K562 (cell line): ENCODE data around the gene SLC7A5. TPM values are rescaled to one million over a fixed set of nuclear protein-coding genes. Genes with fewer than 3 reads are reported as not detected.

Experiments
- ATAC-seq: fragments of 200-7000 bp; cut with Tn5 transposase; 3 replicates; pipeline ENCODE4 v1.9.1; 2020; ENCODE audit warnings: moderate library complexity
- BruUV-seq: library from RNA; stranded (reverse); fragments of 400-500 nt; replicated peaks from 2 replicates; lab custom pipeline; 2021; lab: Mats Ljungman, UMichigan
- CTCF ChIA-PET: fragments of 300-600 bp; formaldehyde crosslinking; extraction: SDS; loops from one replicate; lab custom pipeline; 2021; ENCODE audit warnings: low intra/inter-chr PET ratio; lab: Yijun Ruan, JAX
- POLR2A ChIA-PET: fragments of 300-600, 350-650 bp; sonication (Branson Sonifier 250); formaldehyde crosslinking; extraction: SDS; loops from one replicate; lab custom pipeline; 2021; ENCODE audit warnings: antibody characterized with exemption, inconsistent platforms; lab: Yijun Ruan, JAX
- DNase-seq, 4 experiments: peaks; one replicate each; pipeline versions ENCODE4 v3.0.0 to v3.0.0-alpha.2; 2011 to 2018; ENCODE audit warnings: low spot score in 3 of 4, mixed read lengths in 3 of 4; ENCODE audit errors: extremely low read depth in 1 of 4
- FAIRE-seq: peaks from 2 replicates; lab custom pipeline; 2011; peaks lifted over from hg19 to GRCh38; lab: Jason Lieb, UNC
- H2AFZ ChIP-seq: 2 replicates; pipeline ENCODE4 v1.6.0; 2011; ENCODE audit warnings: low read depth, low read length, control low read depth, inconsistent platforms
- H3K27ac ChIP-seq: fragments of 200-600 bp; 3 replicates; pipeline ENCODE4 v1.8.0; 2011; ENCODE audit warnings: low read depth, mild to moderate bottlenecking, control low read depth, inconsistent platforms, low read length, moderate library complexity, mixed read lengths; ENCODE audit errors: extremely low read depth
- H3K27me3 ChIP-seq, 2 experiments: fragments of 300-600 bp in 1 of 2; 2 replicates in 1 of 2; 3 replicates in 1 of 2; pipeline versions ENCODE4 v1.6.0 to v1.8.0; 2011; ENCODE audit warnings: inconsistent platforms in 2 of 2, low read length in 2 of 2, mild to moderate bottlenecking in 1 of 2, mixed read lengths in 1 of 2, moderate library complexity in 1 of 2; ENCODE audit not compliant: control insufficient read depth in 2 of 2, insufficient read depth in 2 of 2
- H3K36me3 ChIP-seq: fragments of 300-600 bp; 3 replicates; pipeline ENCODE4 v1.8.0; 2011; ENCODE audit warnings: mild to moderate bottlenecking, low read length, inconsistent platforms; ENCODE audit not compliant: control insufficient read depth, insufficient read depth
- H3K4me1 ChIP-seq, 2 experiments: fragments of 200-600 bp in 1 of 2; replicated peaks in 1 of 2; 2 replicates in 1 of 2; 3 replicates in 1 of 2; pipeline versions ENCODE4 v1.5.1 to v1.8.0; 2011; ENCODE audit warnings: inconsistent platforms in 2 of 2, low read length in 2 of 2, mild to moderate bottlenecking in 1 of 2, mixed read lengths in 1 of 2, moderate library complexity in 1 of 2; ENCODE audit not compliant: control insufficient read depth in 2 of 2, insufficient read depth in 2 of 2
- H3K4me2 ChIP-seq: 2 replicates; pipeline ENCODE4 v1.6.1; 2011; ENCODE audit warnings: low read length, control low read depth, inconsistent platforms, mixed read lengths; ENCODE audit not compliant: insufficient read depth
- H3K4me3 ChIP-seq: fragments of 200-600 bp; sonication (generic), shearing (Covaris generic); 2 replicates; pipeline ENCODE4 v1.5.1; 2016; ENCODE audit warnings: control low read depth, inconsistent platforms
- H3K79me2 ChIP-seq: fragments of 200-600 bp; 3 replicates; pipeline ENCODE4 v1.8.0; 2011; ENCODE audit warnings: low read length, inconsistent platforms; ENCODE audit not compliant: control insufficient read depth, insufficient read depth
- H3K9ac ChIP-seq, 2 experiments: 2 replicates each; pipeline versions ENCODE4 v1.6.0 to v1.6.1; 2011; ENCODE audit warnings: low read depth in 2 of 2, low read length in 2 of 2, control low read depth in 1 of 2, inconsistent platforms in 1 of 2, mild to moderate bottlenecking in 1 of 2, mixed read lengths in 1 of 2; ENCODE audit not compliant: insufficient read depth in 1 of 2
- H3K9me1 ChIP-seq: one replicate; pipeline ENCODE4 v1.6.0; 2011; ENCODE audit warnings: inconsistent platforms, mild to moderate bottlenecking, low read length, moderate library complexity; ENCODE audit not compliant: control insufficient read depth, insufficient read depth
- H3K9me3 ChIP-seq: replicated peaks from 2 replicates; pipeline ENCODE4 v1.5.1; 2011; ENCODE audit warnings: low read depth, low read length, inconsistent platforms; ENCODE audit not compliant: control insufficient read depth, insufficient read depth
- H4K20me1 ChIP-seq: replicated peaks from 2 replicates; pipeline ENCODE4 v1.6.1; 2011; ENCODE audit warnings: low read length, inconsistent platforms, mixed read lengths; ENCODE audit not compliant: control insufficient read depth, insufficient read depth
- CHD2 ChIP-seq: IDR thresholded peaks from 2 replicates; pipeline ENCODE4 v1.6.1; 2011; ENCODE audit warnings: low read depth, low read length
- FOXJ3 ChIP-seq: sonication (generic); formaldehyde crosslinking; IDR thresholded peaks from 2 replicates; pipeline ENCODE4 v1.4.0; 2020; ENCODE audit warnings: mild to moderate bottlenecking, missing genetic modification reagents
- TAL1 ChIP-seq: fragments of 450-650 bp; IDR thresholded peaks from 2 replicates; pipeline ENCODE4 v1.6.1; 2016; ENCODE audit warnings: mild to moderate bottlenecking
- ZNF175 ChIP-seq: fragments of 200-800 bp; sonication (Bioruptor generic); IDR thresholded peaks from 2 replicates; pipeline ENCODE4 v1.6.1; 2016; ENCODE audit warnings: low read depth, mild to moderate bottlenecking, missing genetic modification characterization, missing compliant biosample characterization
- WGBS: fragments of 100-300 bp; shearing (Covaris generic); methylation state at CpG from one replicate; pipeline ENCODE4 v1.1.6; 2016; ENCODE audit warnings: low coverage, mixed read lengths; ENCODE audit not compliant: insufficient coverage; ENCODE audit errors: missing lambda C conversion rate; 5-methylcytosine and 5-hydroxymethylcytosine counted together
- in situ Hi-C: fragments of 300-500 bp; cut with MboI; formaldehyde crosslinking; loops from 4 replicates; pipeline ENCODE4 v1.15.0; 2018; ENCODE audit warnings: inconsistent platforms, mixed read lengths
- intact Hi-C: fragments of 100-400 bp; cut with micrococcal nuclease; formaldehyde crosslinking; loops from 2 replicates; pipeline ENCODE4 v1.14.2; 2022
- polyA plus RNA-seq, 8 experiments: library from polyadenylated mRNA; depleted of rRNA in 4 of 8; stranded (reverse) in 5 of 8; unstranded in 3 of 8; fragments of >200 nt; fragmentation: Nextera tagmentation in 2 of 8; fragmentation: Illumina TruSeq in 1 of 8; extraction: Ambion mirVana in 2 of 8; extraction: Trizol in 1 of 8; gene quantifications; 2 replicates each; pipeline versions ENCODE4 v1.2.1 to v1.2.3, GENCODE V29; 2011 to 2014; ENCODE audit warnings: inconsistent platforms in 1 of 8, missing spikeins in 1 of 8
- total RNA-seq, 7 experiments: library from RNA; depleted of rRNA in 6 of 7; stranded (reverse); fragments of >200 nt in 6 of 7; fragmentation: Illumina TruSeq in 2 of 7; extraction: Trizol in 2 of 7; gene quantifications; 2 replicates each; pipeline versions ENCODE4 v1.2.1 to v1.2.3, GENCODE V29; 2011 to 2021; ENCODE audit warnings: low replicate concordance in 1 of 7
- TF ChIP-seq, protein P1 (sequence below): sonication (generic); formaldehyde crosslinking; IDR thresholded peaks from 2 replicates; pipeline ENCODE4 v1.9.0; 2022; ENCODE audit warnings: mild to moderate bottlenecking, missing genetic modification reagents

The SLC7A5 gene
- total and polyA plus RNA-seq, 9 of the 15 experiments (the other 6 are each of a cell fraction or from before 2014, with no cell fraction given): 1.9 to 220 (median 18.6) TPM

DNA sequence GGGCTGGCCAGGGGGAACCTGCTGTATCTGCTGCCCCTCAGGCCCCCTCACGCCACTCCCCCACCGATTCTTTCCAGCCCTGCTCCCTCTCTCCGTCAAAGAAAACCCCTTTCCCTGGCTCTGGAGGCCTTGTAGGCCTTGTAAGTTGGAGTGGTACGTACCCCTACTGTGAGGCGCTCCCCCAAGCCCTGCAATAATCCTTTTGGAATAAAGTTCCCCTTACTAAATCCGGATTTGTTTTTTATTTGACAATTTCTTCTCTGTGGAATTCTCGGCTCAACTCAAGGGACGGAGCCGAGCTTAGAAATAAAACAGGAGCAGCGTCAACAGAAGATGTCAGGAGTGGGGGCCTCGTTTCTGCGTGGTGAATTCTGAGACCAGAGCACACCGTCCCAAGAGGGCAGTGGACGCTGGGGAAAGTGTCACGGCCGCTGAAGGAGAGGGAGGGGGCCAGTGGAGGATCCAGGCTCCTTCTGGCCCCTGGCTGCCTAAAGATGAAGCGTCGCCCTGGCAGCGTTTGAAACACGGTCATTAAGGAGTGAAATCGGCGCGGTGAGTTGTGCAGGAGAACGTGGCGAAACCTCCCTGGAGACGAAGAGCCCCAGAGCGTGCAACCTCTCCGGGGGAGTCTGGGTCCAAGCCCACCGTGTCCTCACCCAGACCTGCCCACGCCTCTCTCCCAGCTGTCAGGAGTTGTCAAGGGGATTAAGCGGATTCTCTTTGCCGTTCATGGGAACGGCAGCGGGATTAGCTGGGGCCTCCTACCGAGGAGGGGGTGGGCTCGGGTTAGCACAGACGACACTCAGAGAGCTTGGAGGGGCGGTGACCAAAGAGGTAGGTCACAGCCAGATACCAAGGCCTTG, 47.0 kb downstream of the SLC7A5 start (continued):
- TF ChIP-seq CHD2 (no peak), TAL1 (no peak), FOXJ3 (CRISPR knock-in tag) (no peak)

DNA sequence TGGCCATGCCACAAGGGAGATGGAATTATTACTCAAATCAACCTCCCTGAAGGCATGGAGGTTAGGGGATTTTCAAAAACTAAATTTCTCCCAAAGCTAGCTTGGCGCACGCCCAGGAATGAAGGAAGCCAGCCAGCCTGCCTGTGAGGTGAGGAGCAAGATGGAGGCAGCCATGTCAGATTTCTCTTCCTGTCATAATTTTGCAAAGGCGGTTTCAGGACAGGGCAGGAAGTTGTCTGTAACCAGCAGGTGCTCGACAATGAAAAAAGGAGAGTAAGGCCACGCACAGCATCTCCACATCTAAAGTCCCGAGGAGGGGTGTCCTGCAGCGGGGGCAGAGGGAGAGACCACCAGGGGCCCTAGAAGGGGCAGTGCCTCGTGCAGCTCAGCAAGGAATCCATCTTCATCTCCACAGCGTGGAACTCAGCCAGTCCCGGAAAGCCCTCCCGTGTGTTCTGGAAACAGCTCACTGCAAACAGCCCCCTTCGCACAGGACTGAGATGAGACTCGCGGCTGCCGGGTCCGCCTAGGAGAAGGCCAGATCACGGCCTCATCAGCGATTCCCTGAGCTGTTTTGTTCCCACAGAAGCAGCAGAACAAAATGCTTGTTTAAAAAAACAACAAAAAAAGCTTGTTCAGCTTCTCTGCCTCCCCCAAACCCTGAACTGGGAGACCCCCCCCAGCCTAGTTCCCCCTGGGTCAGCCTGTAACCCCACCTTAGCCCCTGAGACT, 47.8 kb downstream of the SLC7A5 start:
- POLR2A ChIA-PET: interaction anchor here (1.6 kb wide), 1 partner anchor 42 kb away, joined by 7 read pairs; no protein-coding TSS in a partner anchor
- no peak for DNase-seq
- Histone ChIP-seq H3K79me2 (no peaks in the 10 kb centered on the region), H3K9me3 (peaks cover 3% of the 10 kb centered on the region; the same call in 1 of the 2 replicates)
- in situ Hi-C loops: no loop called here
- TF ChIP-seq ZNF175 (CRISPR knock-in tag): 0 out of 2 replicates have a peak, but pooled peaks have one; percentile 35
- TF ChIP-seq, protein P1, sequence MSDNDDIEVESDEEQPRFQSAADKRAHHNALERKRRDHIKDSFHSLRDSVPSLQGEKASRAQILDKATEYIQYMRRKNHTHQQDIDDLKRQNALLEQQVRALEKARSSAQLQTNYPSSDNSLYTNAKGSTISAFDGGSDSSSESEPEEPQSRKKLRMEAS (CRISPR knock-in tag): no peak
- TF ChIP-seq, all 486 proteins: peak for 1
- H3K27ac ChIP-seq: no peak overlapping the region
- peaks cover 22 to 68% of the 10 kb centered on the region in 2 experiments; a peak in 4 of 5 replicates for H3K27me3 ChIP-seq
- CTCF ChIA-PET: no interaction called here
- H3K9ac ChIP-seq: peak overlapping the region in 1 of 2 experiments; percentile 22; a peak in 1 of 4 replicates
- H3K4me1 ChIP-seq: peaks cover 0 to 11% of the 10 kb centered on the region in 2 experiments; a peak in 2 of 5 replicates
- no TSS peak for BruUV-seq
- FAIRE-seq (no peak), ATAC-seq (no peak)
- WGBS: 33% methylated on average over 16 of the region's 18 CpGs
- no peak overlapping the region for H3K4me2 ChIP-seq
- H2AFZ ChIP-seq: no peak overlapping the region
- H3K36me3 ChIP-seq: no peaks in the 10 kb centered on the region
- peaks cover 4% of the 10 kb centered on the region; the same call in 1 of the 2 replicates for H4K20me1 ChIP-seq
- intact Hi-C loops: no loop called here
- H3K4me3 ChIP-seq: no peak overlapping the region
- peaks cover 4% of the 10 kb centered on the region for H3K9me1 ChIP-seq
